GM21390 (cell line): ENCODE measurements around the gene HYOU1.
"Not testable (repeated sequence)": the region's sequence is repeated elsewhere in the genome, so short reads cannot be mapped to it uniquely, and the experiment has no call there.

Experiments
- ATAC-seq: cut with Tn5 transposase; IDR thresholded peaks from one replicate; pipeline ENCODE4 v1.9.1; 2021; ENCODE audit not compliant: unreplicated experiment

Gene HYOU1

GRCh38 chr11:119021631-119022030 lies 35.4 kb downstream of the HYOU1 start:
- ATAC-seq, result no peak

DNA sequence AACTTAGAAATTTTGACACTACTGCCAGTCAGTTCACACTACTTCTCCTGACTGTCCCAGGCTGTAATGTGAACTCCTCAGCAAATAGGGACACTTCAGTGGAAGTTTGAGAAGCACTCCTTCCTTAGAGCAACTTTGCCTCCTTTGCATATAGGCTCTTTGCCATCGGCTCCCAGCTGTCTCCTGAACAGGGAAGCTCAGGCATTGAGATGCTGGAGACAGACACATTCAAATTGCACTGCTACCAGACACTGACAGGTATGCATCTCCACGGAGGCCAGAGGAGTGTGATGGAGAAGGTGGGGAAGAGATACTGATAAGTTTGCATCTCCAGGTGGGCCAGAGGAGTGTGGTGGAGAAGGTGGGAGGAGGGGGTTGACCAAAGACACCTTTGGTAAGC lies 37.0 kb downstream of the HYOU1 start:
- no peak for ATAC-seq

GRCh38 chr11:119018074-119018938 lies 38.7 kb downstream of the HYOU1 start, which contains the start of the genes RPS25 and TRAPPC4:
Gene RPS25, minus strand, starts transcription at chr11:119018343. Its CDS starts 59 bp downstream, at chr11:119018284.
Gene TRAPPC4, plus strand, starts transcription at chr11:119018766. Its CDS starts 30 bp downstream, at chr11:119018796.
- ATAC-seq, result peak; percentile 87

DNA sequence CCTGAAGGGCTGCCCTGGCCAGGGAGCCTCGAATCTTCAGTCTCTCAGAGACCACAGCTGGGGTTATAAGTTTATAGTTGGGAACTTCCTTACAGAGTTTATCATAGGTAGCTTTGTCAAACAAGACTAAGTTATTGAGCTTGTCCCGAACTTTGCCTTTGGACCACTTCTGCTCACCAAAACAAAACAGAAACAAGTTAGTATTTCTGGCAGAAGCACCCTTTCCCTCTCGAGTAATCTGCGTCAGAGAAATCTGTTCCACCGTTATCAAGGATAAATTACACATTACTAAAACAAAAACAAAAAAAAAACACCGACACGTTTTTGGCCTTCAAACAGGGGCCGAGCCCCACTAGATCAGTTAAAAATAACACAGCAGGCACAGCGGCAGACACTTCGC lies 39.6 kb downstream of the HYOU1 start:
- not testable (repeated sequence) for ATAC-seq

- ATAC-seq, result no peak
Observed at GRCh38 chr11:119016216-119017009, 40.6 kb downstream of the HYOU1 start.

DNA sequence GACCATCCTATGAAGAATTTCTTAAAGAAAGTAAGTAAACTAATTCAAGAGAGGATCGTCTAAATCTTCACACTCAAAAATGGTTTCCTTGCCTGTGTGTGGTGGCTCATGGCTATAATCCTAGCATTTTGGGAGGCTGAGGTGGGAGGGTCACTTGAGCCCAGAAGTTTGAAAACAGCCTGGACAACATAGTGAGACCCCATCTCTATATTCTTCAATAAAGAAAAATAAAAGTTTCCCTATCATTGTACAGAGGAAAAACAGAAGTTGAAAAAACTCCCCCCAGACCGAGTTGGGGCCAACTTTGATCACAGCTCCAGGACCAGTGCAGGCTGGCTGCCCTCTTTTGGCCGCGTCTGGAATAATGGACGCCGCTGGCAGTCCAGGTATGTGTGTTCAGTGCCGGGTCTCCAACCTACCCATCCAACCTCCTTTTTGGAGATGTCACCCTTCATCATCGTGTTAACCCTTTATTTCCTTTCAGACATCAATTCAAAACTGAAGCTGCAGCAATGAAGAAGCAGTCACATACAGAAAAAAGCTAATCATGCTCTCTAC lies 41.9 kb downstream of the HYOU1 start:
- ATAC-seq, result no peak

DNA sequence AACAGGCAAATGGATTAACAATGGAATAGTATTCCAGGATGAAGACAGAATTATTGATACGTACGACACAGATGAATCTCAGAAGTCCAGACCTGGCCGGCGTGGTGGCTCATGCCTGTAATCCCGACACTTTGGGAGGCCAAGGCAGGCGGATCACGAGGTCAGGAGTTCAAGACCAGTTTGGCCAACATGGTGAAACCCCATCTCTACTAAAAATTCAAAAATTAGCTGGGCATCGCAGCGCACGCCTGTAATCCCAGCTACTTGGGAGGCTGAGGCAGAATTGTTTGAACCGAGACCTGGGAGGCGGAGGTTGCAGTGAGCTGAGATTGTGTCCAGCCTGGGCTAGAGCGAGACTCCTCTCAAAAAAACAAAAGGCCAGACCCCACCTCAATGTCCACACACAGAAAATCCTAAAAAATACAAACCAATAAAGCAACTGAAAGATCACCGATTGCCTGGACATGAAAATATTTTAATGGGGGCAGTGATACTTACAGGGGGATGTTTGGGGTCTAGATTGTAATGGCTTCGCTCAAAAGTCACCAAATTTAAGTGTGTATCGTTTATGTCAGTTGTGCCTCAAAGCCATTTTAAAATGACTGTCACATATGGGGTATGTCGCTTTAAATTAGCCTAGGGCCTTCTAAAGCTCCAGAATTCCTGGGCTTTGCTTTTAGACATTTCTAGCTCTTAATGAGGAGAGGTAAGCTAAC lies 42.6 kb downstream of the HYOU1 start:
- no peak for ATAC-seq

DNA sequence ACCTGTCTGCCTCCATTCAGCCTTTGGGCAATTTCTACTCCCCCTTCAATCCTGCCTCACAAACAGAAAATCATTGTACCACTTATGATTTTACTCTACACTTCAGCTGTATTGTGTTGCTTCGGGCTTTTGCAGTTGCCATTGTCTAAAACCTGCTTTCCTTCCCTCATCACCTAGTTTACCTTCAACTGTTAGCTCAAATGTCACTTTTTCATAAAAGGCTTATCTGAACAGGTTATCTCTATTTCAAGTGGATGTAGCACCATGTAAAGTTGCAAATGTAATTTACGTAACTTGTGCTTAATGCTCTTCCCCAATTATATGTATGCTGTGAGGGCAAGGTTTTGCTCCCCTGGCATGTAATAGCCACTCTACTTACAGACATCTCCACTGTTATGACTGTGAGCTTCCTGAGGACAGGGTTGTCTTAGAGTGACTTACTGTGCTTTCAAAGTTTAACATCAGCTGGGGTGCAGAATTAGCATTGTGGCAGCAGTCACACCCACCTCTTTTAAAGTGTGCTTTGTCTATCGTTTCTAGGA lies 44.3 kb downstream of the HYOU1 start:
- ATAC-seq, result no peak

DNA sequence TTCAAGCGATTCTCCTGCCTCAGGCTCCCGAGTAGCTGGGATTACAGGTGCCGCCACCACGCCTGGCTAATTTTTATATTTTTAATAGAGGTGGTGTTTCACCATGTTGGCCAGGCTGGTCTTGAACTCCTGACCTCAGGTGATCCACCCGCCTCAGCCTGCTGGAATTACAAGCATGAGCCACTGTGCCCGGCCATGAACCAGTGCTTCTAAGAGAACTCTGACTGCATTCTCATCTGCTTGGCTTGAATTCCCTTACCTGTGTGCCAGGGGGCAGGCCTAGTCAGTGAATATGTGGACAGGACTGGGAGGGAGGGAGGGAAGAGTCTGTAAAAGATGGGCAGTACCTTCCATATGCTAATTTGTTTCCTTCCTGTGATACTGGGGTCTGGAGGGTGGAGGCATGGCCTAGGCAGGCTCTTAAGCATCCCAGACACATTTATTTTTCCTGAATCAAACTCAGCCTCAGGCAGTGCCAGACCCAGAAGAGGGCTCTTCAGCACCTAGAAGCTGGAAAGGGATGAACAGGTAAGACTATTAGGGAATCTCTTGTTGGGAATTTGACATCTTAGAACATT lies 45.4 kb downstream of the HYOU1 start:
- ATAC-seq, result no peak

DNA sequence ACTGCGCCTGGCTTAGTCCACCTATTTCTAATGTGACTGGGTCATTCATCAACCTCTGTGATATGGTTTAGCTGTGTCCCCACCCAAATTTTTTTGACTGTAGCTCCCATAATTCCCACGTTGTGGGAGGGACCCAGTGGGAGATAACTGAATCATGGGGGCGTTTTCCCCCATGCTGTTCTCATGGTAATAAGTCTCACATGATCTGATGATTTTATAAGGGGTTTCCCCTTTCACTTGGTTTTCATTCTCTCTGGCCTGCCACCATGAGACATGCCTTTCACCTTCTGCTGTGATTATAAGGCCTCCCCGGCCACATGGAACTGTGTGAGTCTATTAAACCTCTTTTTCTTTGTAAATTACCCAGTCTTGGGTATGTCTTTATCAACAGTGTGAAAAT lies 50.3 kb downstream of the HYOU1 start:
- ATAC-seq, result no peak

- ATAC-seq, result no peak
Observed at GRCh38 chr11:119000906-119001305, 56.1 kb downstream of the HYOU1 start.

DNA sequence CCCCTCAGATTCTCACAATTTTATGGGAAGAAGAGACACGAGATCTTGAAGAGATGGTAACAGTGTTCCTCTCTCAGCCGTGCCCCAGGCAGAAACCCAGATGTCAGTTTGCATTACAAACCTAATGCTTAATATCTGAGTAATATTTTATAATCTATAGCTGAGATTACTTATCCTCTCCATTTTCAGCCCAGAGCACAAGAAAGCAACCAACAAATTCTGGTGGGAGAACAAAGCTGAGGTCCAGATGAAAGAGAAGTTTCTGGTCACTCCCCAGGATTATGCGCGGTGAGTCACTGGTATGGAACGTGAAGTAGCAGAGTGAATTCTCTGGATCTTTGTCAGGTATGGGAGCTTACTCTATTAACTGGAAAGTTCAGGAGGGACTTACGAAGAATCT lies 58.2 kb downstream of the HYOU1 start:
- ATAC-seq, result no peak

GRCh38 chr11:118998388-118998717 lies 58.7 kb downstream of the HYOU1 start:
- ATAC-seq, result peak; percentile 10

GRCh38 chr11:118997627-118998387 lies 59.2 kb downstream of the HYOU1 start, which contains the start of gene CENATAC:
Gene CENATAC, plus strand, starts transcription at chr11:118998138. Its CDS starts 60 bp downstream, at chr11:118998198.
- peak; percentile 90 for ATAC-seq

DNA sequence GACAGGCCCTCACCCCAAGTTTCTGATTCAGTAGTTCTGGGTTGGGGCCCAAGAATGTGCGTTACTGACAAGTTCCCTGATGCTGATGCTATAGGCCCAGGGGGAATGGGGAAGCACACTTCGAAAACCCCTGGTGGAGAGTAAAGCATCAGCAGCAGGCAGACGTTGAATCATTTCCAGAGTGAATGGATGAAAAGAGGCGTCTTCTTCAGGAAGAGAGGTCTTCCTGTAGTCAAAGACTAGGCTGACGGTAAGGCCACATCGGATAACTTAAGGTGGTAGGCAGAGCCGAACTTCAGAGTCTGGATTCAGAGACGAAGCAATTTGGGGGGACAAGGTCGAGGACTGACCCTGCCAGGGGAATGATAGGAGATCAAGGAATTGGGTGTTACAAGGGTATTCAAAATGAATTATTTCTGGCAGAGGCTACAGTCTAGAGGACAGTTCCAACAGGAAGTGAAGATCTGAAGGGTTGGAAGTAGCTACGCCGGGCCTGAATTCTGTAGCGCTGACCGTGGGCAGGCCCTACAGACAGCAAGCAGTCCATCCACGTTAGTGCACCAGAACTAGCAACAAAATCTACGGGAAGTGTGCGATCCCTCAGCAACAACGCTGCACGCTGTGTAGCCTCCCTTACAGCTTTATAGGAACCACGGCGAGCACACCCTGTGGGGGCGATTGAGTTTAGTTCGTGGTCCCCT lies 59.9 kb downstream of the HYOU1 start:
- peak; percentile 27 for ATAC-seq
